Fibroblast of peridontal ligament (primary cell): ENCODE data around the gene FKBP8.
"Not testable (repeated sequence)": the region's sequence is repeated elsewhere in the genome, so short reads cannot be mapped to it uniquely, and the experiment has no call there.

ENCODE experiments used
- DNase-seq: peaks from one replicate; pipeline ENCODE4 v3.0.0-alpha.2; 2010; ENCODE audit errors: extremely low read depth

The FKBP8 gene

DNA sequence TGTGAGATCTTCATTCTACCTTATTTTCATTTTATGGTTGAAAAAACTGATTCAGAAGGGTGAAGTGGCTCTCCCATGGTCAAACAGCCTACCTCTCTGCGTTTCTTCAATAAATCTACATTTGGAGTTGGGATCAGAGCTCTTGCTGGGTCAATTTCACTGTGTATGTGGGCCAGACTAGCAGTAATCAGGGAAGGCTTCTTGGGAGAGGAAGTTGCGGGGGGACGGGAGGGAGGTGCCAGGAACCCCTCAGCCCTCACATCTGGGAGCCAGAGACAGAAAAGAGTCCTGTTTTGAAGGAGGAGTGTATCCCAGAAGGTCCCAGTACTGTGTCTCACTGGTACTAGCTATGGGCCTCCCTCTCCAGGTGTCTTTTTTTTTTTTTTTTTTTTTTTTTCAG, 15.2 kb upstream of the FKBP8 start:
- no peak for DNase-seq

DNA sequence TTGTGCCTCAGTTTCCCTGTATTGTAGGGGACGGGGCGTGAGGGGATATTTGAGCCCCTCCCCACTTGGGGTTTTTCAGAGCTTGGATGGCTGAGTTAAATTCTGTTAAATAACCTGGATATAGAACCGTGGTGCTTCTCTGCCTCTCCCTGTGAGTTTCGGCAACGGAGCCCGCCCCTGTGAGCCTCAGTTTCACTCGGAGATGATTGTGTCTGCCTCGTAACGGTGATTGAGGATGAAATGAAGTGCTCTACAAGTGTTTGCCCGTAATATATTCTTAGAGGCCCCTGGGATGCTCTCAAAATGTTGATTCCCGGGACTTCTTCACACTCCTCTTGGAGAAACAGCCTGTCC, 14.8 kb upstream of the FKBP8 start:
- peak; percentile 14 for DNase-seq

DNA sequence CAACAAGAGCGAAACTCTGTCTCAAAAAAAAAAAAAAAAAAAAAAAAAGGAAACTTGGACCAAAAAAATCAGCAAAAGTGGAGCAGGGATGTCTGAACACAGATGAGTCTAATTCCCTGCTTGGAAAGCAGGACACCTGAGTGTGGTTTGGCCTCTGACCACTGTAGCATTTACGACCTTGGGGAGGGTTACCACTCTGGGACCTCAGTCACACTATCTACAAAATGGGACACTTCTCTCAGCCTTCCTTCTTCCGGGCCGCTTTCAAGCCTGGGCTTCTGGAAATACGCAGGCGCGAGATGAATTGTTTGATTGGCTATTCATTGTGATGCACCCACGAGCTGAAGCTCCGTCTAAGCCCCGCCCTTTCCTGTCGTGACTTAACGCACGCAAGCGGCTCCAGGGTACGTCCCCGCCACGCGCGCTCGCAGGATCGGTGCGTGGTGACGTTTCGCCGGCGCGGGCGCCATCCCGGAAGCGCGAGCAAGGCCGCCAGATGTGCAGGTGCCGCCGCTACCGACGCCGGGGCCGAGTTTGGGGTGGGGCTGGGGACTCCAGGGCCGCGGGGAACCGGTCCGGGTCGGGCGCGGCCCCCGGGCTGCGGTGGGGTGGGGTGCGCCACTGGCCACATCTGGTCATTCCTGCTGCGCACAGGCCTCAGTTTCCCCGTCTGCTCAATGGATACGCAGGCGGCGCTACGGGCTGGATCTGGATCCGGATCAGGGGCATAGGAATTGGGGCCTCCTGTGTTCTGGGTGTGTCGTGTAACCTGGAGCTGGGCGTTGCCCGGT, 14.2 kb upstream of the FKBP8 start, which contains the start of gene KXD1:
TSS of gene KXD1 (plus strand) at position 460 of the 791 bp plus-strand sequence. CDS start 4,187 bp downstream, outside the sequence.
- peak; percentile 99 for DNase-seq

DNA sequence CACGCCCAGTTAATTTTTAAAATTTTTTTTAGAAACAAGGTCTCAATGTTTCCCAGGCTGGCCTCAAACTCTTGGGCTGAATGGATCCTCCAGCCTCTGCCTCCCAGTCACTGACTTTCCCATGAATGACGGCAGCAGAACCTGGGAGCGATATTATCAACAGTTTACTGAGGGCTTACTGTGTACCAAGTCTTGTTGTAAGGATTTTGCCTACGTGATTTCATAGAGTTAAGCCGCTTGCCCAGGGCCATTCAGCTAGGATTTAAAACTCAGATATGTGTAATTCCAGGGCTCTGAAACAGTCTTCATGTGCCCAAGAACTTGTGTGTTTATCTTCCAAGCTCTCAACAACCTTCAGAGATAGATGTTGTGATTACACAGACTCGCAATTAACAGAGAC, 8.3 kb upstream of the FKBP8 start:
- no peak for DNase-seq

DNA sequence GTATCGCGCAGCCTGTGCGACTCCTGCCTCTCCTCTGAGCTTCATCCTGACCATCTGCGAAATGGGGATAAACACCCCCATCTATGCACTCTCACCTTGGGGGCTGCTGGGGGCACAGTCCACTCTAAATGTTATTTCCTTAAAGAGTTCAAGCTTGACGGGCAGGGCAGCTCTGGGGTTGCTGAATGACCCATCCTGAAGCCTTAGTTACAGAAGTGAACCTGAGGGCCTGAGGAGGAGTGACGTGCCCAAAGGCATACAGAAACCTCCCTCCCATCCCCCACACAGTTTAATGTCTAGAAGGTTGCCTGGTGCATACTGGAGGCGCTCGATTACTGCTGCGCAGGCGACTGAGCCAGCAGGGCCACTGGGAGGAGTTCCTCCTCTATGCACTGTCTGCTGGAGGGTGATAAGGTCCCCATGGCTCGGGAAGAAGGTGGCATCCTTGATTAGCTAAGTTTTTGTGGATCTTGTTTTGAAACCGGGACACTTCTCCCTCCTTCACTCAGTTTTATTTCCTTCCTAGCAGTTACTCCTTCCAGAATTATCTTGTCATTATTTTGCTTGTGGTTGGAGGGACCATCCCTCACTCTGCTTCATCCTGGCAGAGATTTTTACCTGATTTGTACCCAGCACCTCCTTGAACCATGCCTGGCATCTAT, 572 bp upstream of the FKBP8 start:
- DNase-seq, result peak; percentile 46

DNA sequence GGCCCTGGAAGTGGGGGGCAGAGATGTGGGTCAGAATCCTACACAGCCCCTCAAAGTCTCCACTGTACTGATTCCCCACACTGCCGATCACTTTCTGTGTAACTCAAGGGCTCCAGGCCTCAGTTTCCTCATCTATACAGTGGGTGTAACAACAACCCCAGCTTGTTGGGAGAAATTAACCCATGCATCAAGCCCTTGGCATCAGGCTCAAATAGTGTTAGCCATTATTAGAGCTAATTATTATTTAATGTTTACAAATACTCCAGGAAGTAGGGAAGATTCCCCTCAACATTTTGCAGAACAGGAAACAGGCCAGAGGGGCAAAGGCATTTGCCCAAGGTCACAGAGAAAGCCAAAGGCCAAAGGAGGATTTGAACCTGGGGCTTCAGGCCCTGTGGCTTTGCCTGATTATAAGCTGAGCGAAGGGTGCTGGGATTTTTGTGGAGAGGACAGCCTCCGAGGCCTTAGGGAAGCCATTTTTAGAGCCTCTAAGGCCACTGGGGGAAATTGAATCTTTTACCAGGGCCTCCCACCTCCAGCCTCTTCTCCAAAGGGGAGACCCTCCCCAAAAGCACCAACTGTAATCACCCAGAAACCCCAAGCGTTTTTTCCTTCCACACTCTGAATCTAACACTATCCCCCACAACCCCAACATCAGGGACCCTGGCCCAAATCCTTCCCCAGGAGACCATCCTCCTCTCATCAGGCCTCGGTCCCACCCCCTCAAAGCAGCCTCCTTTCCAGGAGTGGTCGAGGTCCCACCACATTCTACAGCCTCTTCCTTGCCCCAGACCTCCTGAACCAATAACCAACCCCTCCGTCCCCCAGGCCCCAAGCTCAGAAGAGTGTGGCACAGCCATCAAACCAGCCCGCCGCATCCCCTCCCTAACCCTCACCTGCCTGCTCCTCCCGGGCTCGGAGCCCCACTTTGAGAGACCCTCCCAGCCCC, 1.1 kb downstream of the FKBP8 start:
- peak; percentile 19 for DNase-seq

DNA sequence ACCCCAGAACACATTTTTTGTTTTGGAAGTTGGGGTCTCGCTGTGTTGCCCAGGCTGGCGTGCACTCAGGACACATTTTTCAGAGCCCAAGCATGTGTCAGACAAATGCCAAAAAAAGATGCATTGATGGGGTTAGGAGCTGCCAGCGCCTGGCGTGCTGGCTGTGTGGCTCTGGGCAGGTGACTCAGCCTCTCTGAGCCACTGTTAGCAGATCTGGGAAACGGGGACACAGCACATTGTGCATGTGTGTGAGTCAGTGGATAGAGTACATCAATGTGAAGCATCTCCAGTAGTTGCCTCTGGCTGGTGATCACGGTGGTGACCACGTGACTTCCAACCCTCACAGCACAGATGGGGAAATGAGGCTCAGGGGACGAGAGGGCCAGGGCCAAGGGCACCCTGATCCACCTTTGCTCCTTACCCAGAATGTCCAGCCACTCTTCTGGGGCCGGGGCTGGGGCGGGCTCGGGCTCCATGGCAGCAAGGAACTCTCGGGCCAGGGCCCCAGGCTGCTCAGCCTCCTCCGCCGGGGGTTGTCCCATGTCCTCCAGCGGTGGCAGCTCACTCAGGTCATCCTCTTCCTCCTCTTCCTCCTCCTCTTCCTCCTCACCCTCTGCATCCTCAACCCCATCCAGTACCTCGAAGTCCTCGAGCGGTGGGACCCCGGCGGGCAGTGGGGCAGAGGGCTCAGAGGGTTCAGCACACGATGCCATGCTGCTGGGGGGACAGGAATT, 1.9 kb downstream of the FKBP8 start:
- no peak for DNase-seq

DNA sequence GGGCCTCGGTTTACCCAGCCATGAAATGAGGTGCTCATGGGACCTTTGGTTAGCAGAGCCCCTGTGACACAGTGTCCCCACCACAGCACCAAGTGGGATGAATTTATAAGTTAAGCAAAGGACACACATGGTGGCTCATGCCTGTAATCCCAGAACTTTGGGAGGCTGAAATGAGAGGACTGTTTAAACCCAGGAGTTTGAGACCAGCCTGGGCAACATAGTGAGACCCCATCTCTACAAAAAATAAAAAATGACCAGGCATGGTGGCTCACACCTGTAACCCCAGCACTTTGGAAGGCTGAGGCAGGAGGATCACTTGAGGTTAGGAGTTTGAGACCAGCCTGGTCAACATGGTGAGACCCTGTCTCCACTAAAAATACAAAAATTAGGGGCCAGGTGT, 3.2 kb downstream of the FKBP8 start:
- DNase-seq, result not testable (repeated sequence)

DNA sequence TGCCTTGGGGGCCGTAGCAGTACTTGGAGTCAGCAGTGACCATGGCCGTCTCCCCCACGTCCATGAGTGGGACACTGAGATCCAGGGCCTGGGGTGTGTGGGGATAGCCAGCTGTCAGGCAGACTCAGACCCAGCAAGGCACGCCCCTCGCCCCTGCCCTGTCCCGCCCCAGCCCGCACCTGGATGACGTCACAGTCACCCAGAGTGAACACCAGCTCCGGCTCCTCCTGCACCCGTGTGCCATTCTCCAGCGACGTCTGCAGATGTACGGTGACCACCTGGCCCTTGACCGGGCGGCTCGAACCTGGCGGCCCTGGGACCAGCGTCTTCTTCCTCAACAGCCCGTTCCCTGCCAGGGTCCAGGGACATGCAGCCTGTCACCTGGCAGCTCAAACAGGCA, 4.0 kb downstream of the FKBP8 start:
- no peak for DNase-seq

DNA sequence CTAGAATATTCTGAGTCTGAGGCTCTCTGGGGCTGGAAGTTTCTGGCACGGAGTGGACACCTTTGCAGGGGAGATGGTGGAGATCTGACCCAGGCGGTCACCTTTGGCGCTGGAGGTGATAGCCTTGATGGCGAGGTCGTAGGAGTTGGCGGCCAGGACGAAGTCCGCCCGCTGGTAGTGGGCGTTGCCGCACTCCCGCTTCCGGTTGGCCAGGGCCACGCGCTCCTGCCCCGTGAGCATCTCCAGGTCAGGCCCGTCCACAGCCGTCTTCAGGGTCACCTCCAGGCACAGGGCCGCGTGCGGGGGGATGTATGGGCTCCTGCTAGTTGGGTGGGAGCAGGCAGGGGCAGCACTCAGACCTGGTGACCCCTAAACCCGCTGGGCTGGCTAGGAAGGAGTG, 5.3 kb downstream of the FKBP8 start:
- no peak for DNase-seq

DNA sequence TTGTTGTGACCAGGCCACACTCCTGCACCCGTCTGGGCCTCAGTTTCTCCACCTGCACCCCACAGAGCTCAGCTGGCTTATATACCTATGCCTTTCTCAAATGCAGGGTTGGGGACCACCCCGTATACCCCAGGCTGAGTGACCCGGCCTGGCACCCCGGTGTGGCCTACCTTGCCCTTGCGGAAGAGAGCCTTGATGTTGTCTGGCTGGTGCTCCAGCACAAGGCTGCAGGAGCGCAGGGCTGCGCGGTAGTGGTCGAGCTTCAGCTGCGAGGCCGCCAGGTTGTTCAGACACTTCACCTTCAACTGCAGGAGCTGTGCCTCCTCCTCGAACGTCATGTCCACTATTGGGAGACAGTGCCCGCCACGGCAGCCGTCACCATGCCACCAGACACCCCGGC, 5.9 kb downstream of the FKBP8 start:
- DNase-seq, result no peak

DNA sequence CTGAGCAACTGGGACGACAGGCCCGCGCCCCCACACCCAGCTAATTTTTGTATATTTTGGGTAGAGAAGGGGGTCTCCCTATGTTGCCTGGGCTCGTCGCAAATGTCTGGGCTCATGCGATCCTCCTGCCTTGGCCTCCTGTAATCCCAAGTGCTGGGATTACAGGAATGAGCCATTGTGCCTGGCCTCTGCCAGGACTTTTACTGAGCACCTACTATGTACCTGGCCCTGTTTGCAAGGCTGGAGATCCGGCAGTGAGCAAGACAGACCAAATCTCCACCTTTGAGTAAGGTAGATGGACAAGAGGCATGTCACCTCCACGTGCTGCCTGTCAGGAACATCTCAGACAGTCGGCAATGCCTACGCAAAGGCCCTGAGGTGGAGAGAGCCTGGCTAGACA, 6.9 kb downstream of the FKBP8 start:
- no peak for DNase-seq

DNA sequence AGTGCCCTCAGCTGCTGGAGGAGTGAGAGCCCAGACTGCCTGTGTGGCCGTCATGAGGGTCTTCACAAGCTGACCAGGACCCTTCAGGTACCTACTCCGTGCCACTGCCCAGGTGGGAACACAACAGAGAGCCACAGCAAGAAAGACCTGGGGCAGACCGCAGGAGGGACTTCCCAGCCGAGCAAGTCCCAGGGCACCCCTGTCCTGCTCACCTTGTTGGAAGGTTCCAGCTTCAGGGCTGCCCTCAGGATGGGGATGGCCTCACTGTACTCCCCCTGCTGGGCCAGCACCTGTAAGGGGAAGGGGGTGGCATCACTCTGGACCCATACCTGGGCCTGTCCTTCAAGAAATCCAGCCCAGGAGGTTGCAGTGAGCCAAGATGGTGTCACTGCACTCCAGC, 10.3 kb downstream of the FKBP8 start:
- DNase-seq, result no peak

DNA sequence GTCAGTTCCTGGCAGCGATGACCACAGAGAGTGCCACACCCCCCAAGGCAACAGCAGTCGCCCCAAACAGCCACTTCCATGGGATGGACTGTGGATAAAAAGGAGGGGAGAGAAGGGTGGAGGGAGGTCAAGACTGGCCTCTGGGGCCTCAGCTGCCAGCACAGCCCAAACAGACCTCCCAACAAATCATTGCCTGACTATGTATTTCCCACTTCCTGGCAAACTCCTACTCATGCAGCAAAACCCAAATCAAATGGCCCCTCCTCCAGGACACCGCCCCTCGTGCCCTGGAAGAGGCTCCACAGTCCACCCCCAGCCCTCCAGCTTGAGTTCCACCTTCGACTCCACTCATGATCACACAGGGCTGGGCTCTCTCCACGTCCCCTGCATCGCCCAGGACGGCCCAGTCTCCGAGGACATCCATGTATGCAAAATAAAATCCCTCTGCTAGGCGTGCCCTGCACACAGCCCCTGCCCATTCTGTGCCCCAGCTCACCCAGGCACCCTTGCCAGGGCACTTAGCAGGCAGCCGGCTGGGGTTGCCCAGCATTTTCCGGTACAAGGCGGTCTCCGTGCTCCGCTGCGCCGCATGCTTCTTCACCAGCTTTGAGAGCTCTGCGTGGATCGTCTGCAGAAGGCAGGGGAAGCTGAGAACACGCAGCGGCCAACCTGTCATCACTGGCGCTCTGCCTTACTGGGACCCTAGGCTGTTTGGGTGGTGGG, 11.0 kb downstream of the FKBP8 start:
- DNase-seq, result no peak

DNA sequence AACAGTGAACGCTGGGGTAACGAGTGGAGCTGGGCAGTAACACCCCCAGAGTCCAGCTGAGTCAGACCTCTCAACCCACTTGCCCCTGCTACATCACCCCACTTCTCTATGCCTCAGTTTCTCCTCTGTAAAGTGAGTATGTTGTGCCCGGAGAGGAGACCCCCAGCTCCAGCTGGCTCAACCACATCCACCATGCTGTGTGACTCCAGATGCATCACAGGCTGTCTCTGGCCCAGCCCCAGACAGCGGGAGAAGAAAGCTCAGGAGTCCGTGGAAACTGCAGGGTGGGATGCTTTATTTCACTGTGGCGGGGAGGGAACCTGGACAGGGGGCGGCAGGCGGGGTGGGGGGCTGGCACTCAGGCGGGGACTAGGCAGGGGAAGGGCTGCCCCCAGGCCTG, 11.9 kb downstream of the FKBP8 start:
- DNase-seq, result no peak

DNA sequence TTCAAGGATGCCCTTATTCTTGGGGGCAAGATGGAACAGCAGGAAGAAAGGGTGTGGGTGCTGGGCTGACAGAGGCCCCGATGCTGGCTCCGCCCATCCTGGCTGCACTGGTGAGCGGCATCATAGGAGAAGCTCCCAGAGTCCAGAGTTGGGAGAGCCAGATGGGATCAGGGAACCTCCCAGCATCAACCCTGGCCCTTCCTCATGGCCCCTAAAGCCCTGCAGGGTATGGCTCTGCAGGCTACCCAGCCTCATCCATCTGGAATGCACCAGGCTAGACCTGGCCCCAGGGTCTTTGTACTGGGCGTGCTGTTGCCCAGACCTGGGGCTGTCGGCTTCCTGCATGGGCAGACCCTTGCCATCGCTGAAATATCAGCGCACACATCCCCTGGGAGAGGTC, 13.6 kb downstream of the FKBP8 start:
- DNase-seq, result no peak

DNA sequence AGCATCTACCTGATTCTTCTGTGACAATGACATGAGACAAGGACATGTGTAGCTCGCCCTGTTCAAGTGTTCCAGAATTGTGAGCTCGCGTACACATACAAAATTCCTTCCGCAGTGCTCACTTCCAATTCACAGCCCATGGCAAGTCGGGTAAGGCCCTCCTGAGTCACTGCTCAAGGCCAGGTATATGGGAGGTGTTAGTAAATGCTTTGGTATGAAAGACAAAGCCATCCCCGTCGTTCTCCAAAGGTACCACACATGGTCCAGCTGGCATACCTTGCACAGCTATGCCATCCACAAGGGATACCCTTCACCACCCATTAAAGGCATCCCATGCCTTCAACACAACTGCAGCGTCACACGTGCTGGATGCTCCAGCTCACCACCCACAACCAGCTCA, 17.1 kb downstream of the FKBP8 start:
- DNase-seq, result no peak

DNA sequence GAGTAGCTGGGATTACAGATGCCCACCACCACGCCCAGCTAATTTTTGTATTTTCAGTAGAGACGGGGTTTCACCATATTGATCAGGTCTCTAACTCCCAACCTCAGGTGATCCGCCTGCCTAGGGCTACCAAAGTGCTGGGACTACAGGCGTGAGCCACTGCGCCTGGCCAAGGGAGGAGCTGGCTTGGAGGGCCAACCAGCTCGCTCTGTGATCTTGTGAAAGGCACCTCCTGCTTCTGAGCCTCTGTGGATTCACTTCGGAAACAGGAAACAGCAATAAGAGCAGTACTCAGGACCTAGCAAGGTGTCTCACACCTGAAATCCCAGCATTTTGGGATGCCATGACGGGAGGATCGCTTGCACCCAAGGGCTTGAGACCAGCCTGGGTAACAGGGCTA, 19.5 kb downstream of the FKBP8 start:
- DNase-seq, result no peak

DNA sequence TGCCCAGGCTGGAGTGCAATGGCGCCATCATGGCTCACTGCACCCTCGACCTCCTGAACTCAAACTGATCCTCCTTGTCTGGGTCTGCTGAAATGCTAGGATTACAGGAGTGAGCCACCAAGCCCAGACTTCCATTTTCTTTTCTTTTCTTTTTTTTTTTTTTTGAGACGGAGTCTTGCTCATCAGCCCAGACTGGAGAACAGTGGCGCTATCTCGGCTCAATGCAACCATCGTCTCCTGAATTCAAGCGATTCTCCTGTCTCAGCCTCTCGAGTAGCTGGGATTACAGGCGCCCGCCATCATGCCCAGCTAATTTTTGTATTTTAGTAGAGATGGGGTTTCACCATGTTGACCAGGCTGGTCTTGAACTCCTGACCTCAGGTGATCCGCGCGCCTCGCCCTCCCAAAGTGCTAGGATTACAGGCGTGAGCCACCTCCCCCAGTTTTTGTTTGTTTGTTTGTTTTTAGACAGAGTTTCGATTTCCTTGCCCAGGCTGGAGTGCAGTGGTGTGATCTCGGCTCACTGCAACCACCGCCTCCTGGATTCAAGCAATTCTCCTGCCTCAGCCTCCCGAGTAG, 20.4 kb downstream of the FKBP8 start:
- not testable (repeated sequence) for DNase-seq

DNA sequence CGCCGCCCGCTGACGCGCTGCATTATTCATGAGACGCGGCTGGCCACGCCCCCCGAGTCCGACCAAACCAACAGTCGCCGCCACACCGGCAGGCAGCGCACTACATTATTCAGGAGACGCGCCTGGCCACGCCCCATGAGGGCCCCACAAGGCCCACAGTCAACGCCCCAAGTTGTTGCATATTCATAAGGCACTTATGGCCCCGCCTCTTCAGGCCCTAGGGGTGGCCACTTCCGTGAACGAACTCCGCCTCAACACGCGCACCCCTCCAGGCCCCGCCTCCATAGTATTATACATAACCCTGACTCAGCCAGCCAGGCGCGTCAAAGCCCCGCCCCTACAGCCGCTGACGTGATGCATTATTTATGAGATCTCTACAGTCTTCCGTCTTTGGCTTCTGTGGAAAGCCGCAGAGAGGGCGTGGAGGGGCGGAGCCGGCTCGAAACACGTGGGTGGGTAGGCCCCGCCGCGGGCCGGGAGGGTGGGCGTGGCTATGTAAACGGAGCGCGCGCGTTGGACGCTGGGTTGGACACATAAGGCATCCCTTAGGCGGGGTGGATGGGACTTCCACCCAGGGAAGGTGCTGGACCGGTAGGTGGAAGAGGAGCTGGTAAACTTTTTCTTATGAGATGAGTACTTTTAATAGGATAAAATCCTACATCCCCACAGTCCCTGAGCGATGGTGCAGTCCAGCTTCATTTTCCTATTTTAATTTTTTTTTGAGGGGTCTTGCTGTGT, 21.1 kb downstream of the FKBP8 start:
- DNase-seq, result peak; percentile 100
